22Rv1 (cell line): ENCODE measurements around the gene GID4.

Experiments
- H3K27ac ChIP-seq: fragments of 450-650 bp; 2 replicates; pipeline ENCODE4 v1.5.1; 2017
- CTCF ChIP-seq: fragments of 450-650 bp; IDR thresholded peaks from 2 replicates; pipeline ENCODE4 v1.5.1; 2017; ENCODE audit warnings: mild to moderate bottlenecking
- ZFX ChIP-seq: fragments of 450-650 bp; IDR thresholded peaks from 2 replicates; pipeline ENCODE4 v1.6.1; 2017; ENCODE audit warnings: antibody characterized with exemption, borderline replicate concordance

Gene GID4

GRCh38 chr17:17998934-17999333 lies 40.3 kb upstream of the GID4 start:
- H3K27ac ChIP-seq, result no peak overlapping the region
- TF ChIP-seq ZFX (no peak), CTCF (no peak)

GRCh38 chr17:17999364-18000029 lies 39.7 kb upstream of the GID4 start:
- no peak for TF ChIP-seq ZFX
- TF ChIP-seq CTCF, result no peak
- H3K27ac ChIP-seq, result no peak overlapping the region

- no peak overlapping the region for H3K27ac ChIP-seq
- no peak for TF ChIP-seq ZFX
- no peak for TF ChIP-seq CTCF
Observed at GRCh38 chr17:18000030-18000408, 39.2 kb upstream of the GID4 start.

- TF ChIP-seq ZFX (no peak), CTCF (no peak)
- H3K27ac ChIP-seq, result no peak overlapping the region
Observed at GRCh38 chr17:18002171-18002570, 37.0 kb upstream of the GID4 start.

GRCh38 chr17:18004345-18004744 lies 34.9 kb upstream of the GID4 start:
- TF ChIP-seq ZFX (no peak), CTCF (no peak)
- no peak overlapping the region for H3K27ac ChIP-seq

GRCh38 chr17:18004884-18005305 lies 34.3 kb upstream of the GID4 start:
- TF ChIP-seq CTCF (peak; percentile 10; the same call in 1 of the 2 replicates), ZFX (no peak)
- no peak overlapping the region for H3K27ac ChIP-seq

- no peak overlapping the region for H3K27ac ChIP-seq
- TF ChIP-seq ZFX, result no peak
- no peak for TF ChIP-seq CTCF
Observed at GRCh38 chr17:18005496-18005895, 33.7 kb upstream of the GID4 start.
